ENCODE results near the gene FUZ.

DNA sequence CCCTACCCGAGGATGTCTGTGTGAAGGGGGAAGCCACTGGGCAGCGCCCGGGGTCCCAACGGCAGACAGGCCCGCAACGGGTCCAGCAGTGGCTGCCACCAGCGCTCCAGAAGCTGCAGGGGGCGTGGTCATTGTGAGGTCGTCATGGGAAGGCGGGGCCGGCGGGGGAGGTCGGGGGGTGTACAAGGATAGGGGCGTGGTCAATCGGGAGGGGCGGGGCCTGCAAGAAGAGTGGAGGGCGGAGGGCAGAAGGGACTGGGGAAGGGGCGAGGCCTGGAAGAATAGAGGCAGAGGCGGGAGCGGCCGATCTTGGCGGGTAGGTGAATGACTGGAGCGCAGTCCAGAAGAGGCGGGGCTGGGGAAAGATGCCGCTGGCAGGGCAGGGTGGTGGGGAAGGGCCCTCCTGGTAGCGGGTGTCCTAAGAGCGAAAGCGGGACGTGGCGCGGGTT lies 4.4 kb downstream of the FUZ start:
- TF ChIP-seq CTCF (IDR thresholded peaks at IDR 0.05) (peak in 1 of 4 experiments; percentile 17), POLR2A (IDR thresholded peaks at IDR 0.05) (peak in 1 of 2 donors; percentile 7)

Data from gastroesophageal sphincter (tissue), 3 donors.